Measurements from ENCODE around the gene NFIB.

The NFIB gene

GRCh38 chr9:14164908-14165307, 149.0 kb downstream of the NFIB start:
- no peaks in the 10 kb centered on the region for H3K27me3 ChIP-seq (ENCODE audit: insufficient read depth, poor library complexity, severe bottlenecking)
- TF ChIP-seq, protein P1, sequence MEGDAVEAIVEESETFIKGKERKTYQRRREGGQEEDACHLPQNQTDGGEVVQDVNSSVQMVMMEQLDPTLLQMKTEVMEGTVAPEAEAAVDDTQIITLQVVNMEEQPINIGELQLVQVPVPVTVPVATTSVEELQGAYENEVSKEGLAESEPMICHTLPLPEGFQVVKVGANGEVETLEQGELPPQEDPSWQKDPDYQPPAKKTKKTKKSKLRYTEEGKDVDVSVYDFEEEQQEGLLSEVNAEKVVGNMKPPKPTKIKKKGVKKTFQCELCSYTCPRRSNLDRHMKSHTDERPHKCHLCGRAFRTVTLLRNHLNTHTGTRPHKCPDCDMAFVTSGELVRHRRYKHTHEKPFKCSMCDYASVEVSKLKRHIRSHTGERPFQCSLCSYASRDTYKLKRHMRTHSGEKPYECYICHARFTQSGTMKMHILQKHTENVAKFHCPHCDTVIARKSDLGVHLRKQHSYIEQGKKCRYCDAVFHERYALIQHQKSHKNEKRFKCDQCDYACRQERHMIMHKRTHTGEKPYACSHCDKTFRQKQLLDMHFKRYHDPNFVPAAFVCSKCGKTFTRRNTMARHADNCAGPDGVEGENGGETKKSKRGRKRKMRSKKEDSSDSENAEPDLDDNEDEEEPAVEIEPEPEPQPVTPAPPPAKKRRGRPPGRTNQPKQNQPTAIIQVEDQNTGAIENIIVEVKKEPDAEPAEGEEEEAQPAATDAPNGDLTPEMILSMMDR (IDR thresholded peaks at IDR 0.05; ENCODE audit: poor library complexity, severe bottlenecking), result no peak
- H3K9me3 ChIP-seq (ENCODE audit: severe bottlenecking), result no peaks in the 10 kb centered on the region
- H3K36me3 ChIP-seq (ENCODE audit: low read depth), result peaks cover 7% of the 10 kb centered on the region; the same call in 1 of the 2 replicates
- H3K4me3 ChIP-seq (ENCODE audit: severe bottlenecking), result no peak overlapping the region
- H3K4me1 ChIP-seq (ENCODE audit: insufficient read depth, poor library complexity, severe bottlenecking), result peaks cover 45% of the 10 kb centered on the region
- DNase-seq (ENCODE audit: low spot score) (no peak), ATAC-seq (ENCODE audit: low read depth) (peak; percentile 67)
- peak overlapping the region; percentile 14 for H3K27ac ChIP-seq (ENCODE audit: poor library complexity, severe bottlenecking)

- no peak; the same call in 2 of the 3 replicates for ATAC-seq (ENCODE audit: low read depth)
Observed at GRCh38 chr9:14159440-14160216, 154.3 kb downstream of the NFIB start.

DNA sequence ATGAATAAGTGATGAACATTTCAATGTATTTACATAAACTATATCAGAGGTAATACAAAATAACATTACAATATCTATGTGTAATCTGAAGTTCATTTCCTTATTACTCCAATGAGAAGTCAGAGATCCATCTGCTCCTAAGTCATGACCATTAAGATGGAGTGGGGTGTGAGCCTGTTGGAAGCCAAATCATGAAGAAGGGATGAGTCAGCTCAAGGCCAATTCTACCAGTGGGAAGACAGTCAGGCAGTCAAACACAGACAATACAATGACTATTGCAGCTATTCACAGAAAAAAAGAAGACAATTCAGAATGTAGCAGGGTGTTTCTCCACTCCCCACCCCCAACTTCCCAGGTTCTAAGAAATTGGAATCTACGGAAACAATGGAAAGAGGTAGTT, 155.0 kb downstream of the NFIB start:
- no peak for DNase-seq (ENCODE audit: low spot score)
- Histone ChIP-seq H3K27ac (ENCODE audit: poor library complexity, severe bottlenecking) (peak overlapping the region; percentile 10), H3K4me3 (ENCODE audit: severe bottlenecking) (no peak overlapping the region), H3K9me3 (ENCODE audit: severe bottlenecking) (no peaks in the 10 kb centered on the region), H3K4me1 (ENCODE audit: insufficient read depth, poor library complexity, severe bottlenecking) (peaks cover 43% of the 10 kb centered on the region), H3K27me3 (ENCODE audit: insufficient read depth, poor library complexity, severe bottlenecking) (no peaks in the 10 kb centered on the region), H3K36me3 (ENCODE audit: low read depth) (peaks cover 35% of the 10 kb centered on the region)
- ATAC-seq (ENCODE audit: low read depth), result peak; percentile 85
- TF ChIP-seq, protein P1 (IDR thresholded peaks at IDR 0.05; ENCODE audit: poor library complexity, severe bottlenecking), result no peak

More at GRCh38 chr9:14159440-14160216, 154.3 kb downstream of the NFIB start:
- Histone ChIP-seq H3K4me3 (ENCODE audit: severe bottlenecking) (no peak overlapping the region), H3K36me3 (ENCODE audit: low read depth) (peaks cover 35% of the 10 kb centered on the region), H3K27me3 (ENCODE audit: insufficient read depth, poor library complexity, severe bottlenecking) (no peaks in the 10 kb centered on the region), H3K9me3 (ENCODE audit: severe bottlenecking) (no peaks in the 10 kb centered on the region), H3K27ac (ENCODE audit: poor library complexity, severe bottlenecking) (peak overlapping the region; percentile 10), H3K4me1 (ENCODE audit: insufficient read depth, poor library complexity, severe bottlenecking) (peaks cover 50% of the 10 kb centered on the region)
- DNase-seq (ENCODE audit: low spot score), result no peak
- TF ChIP-seq, protein P1 (IDR thresholded peaks at IDR 0.05; ENCODE audit: poor library complexity, severe bottlenecking), result no peak

- TF ChIP-seq, protein P1 (IDR thresholded peaks at IDR 0.05; ENCODE audit: poor library complexity, severe bottlenecking), result no peak
- DNase-seq (ENCODE audit: low spot score), result no peak
- Histone ChIP-seq H3K27ac (ENCODE audit: poor library complexity, severe bottlenecking) (no peak overlapping the region), H3K36me3 (ENCODE audit: low read depth) (peaks cover 35% of the 10 kb centered on the region), H3K4me1 (ENCODE audit: insufficient read depth, poor library complexity, severe bottlenecking) (peaks cover 43% of the 10 kb centered on the region), H3K27me3 (ENCODE audit: insufficient read depth, poor library complexity, severe bottlenecking) (no peaks in the 10 kb centered on the region), H3K4me3 (ENCODE audit: severe bottlenecking) (no peak overlapping the region), H3K9me3 (ENCODE audit: severe bottlenecking) (no peaks in the 10 kb centered on the region)
- no peak for ATAC-seq (ENCODE audit: low read depth)
Observed at GRCh38 chr9:14158136-14158813, 155.7 kb downstream of the NFIB start.

Measured in RWPE2 (cell line).